ENCODE measurements around the gene ZEB1. TPM values are rescaled to one million over a fixed set of nuclear protein-coding genes. Genes with fewer than 3 reads are reported as not detected.

The ZEB1 gene
- total and polyA plus RNA-seq, 2 of the 4 experiments (the other 2 are of a cell fraction): 23.7 to 108 TPM

DNA sequence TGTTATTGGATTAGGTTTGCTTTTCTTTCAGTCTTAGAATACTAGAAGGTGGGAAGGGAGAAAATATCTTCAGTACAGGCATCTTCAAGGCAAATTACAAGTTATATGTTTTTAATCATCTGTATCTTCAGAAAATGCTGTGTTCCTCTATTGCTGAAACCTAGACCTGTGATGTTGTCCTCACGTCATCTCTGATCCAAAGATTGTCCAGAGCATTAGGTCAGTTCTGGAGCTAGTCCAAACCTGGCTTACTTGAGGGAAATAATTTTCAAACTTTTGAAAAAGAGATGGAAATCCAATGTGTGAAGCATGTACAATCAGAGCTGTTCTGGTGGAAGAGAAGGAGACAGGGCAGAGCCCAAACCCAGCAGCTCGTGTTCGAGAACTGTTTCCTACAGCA, 217.3 kb downstream of the ZEB1 start:
- Histone ChIP-seq H3K27ac (ENCODE audit: insufficient read depth, low read length) (no peak overlapping the region), H4K91ac (ENCODE audit: insufficient read depth, low read depth, low read length) (no peak overlapping the region), H2BK5ac (ENCODE audit: low read depth, low read length, poor library complexity, severe bottlenecking) (no peak overlapping the region), H3K27me3 (ENCODE audit: control insufficient read depth, insufficient read depth, low read length) (no peaks in the 10 kb centered on the region), H4K20me1 (ENCODE audit: insufficient read depth, low read length) (no peaks in the 10 kb centered on the region), H3K36me3 (ENCODE audit: control insufficient read depth, insufficient read depth, low read length) (no peaks in the 10 kb centered on the region), H3K9ac (ENCODE audit: low read depth, low read length) (no peak overlapping the region), H3K4me2 (ENCODE audit: low read depth, low read length) (no peak overlapping the region), H3K79me1 (ENCODE audit: low read depth in 1 of 2, low read length in 2 of 2) (no peaks in the 10 kb centered on the region), H3K23ac (ENCODE audit: low read depth, low read length) (no peak overlapping the region), H3K18ac (ENCODE audit: low read depth, low read length) (no peak overlapping the region), H4K5ac (ENCODE audit: low read depth, low read length) (no peak overlapping the region), H2BK20ac (ENCODE audit: low read depth, low read length) (no peak overlapping the region), H3K4me3 (ENCODE audit: insufficient read depth, low read depth, low read length) (no peak overlapping the region), H2BK15ac (ENCODE audit: low read depth, low read length) (no peak overlapping the region), H3K9me3 (ENCODE audit: control insufficient read depth, insufficient read depth, low read length) (no peaks in the 10 kb centered on the region; the same call in 1 of the 2 replicates), H3K14ac (replicated peaks; ENCODE audit: low read depth, low read length) (no peak overlapping the region), H3K56ac (ENCODE audit: extremely low read depth, insufficient read depth, low read length) (no peak overlapping the region), H3K9me1 (ENCODE audit: insufficient read depth, low read length) (no peaks in the 10 kb centered on the region), H3K4ac (ENCODE audit: low read depth, low read length) (no peak overlapping the region), H2AFZ (replicated peaks; ENCODE audit: low read length, poor library complexity) (no peak overlapping the region), H2AK9ac (replicated peaks; ENCODE audit: low read depth, low read length, poor library complexity) (no peak overlapping the region), H2AK5ac (ENCODE audit: low read depth, low read length) (no peak overlapping the region), H3K4me1 (ENCODE audit: control insufficient read depth, insufficient read depth, low read length) (no peaks in the 10 kb centered on the region), H4K8ac (ENCODE audit: low read depth in 2 of 2, low read length in 2 of 2) (no peak overlapping the region), H2BK120ac (ENCODE audit: low read depth, low read length) (no peak overlapping the region)
- in situ Hi-C loops (cut with MboI; ENCODE audit: low sequenced_read_pairs) (no loop called here), intact Hi-C loops (cut with micrococcal nuclease) (no loop called here), dilution Hi-C loops (cut with HindIII; ENCODE audit: low sequenced_read_pairs, unreplicated experiment) (no loop called here)
- TF ChIP-seq MAFK (IDR thresholded peaks at IDR 0.05; ENCODE audit: low read depth, low read length) (no peak), USF2 (IDR thresholded peaks at IDR 0.05; ENCODE audit: low read depth, low read length) (no peak), SMC3 (IDR thresholded peaks at IDR 0.05; ENCODE audit: low read depth, low read length) (no peak), RFX5 (IDR thresholded peaks at IDR 0.05; ENCODE audit: low read depth, low read length) (no peak), CHD1 (IDR thresholded peaks at IDR 0.05; ENCODE audit: low read depth, low read length) (no peak)
- 80% methylated on average over 1 of the region's 3 CpGs; no CpG with 5 or more reads in 1 of the 2 experiments for WGBS, 2 experiments (ENCODE audit: extremely low coverage in 2 of 2, insufficient read length in 1 of 2)
- no peak for ATAC-seq (ENCODE audit: low read depth)
- ChIA-PET CTCF (interaction anchor here (0.6 kb wide), 1 partner anchor 16 kb away, joined by 3 read pairs; no protein-coding TSS in a partner anchor), POLR2A (ENCODE audit: unreplicated experiment) (no interaction called here)
- BruUV-seq (replicated peaks): no TSS peak
- DNase-seq: no peak
